B cell (primary cell): Measurements from ENCODE around the gene AOPEP. TPM values are rescaled to one million over a fixed set of nuclear protein-coding genes. Genes with fewer than 3 reads are reported as not detected.

Experiments used
- ATAC-seq: fragments of 200-7000 bp; cut with Tn5 transposase; one replicate; pipeline ENCODE4 v1.10.0; 2021; ENCODE audit warnings: low read depth, mild to moderate bottlenecking, moderate number of reproducible peaks, moderate library complexity
- CTCF ChIA-PET: fragments of 350-600 bp; sonication (Branson Sonifier 250); formaldehyde crosslinking; loops from one replicate; lab custom pipeline; 2021; ENCODE audit warnings: antibody characterized with exemption, inconsistent platforms; lab: Charles Lee
- POLR2A ChIA-PET: fragments of 350-600 bp; sonication (Branson Sonifier 250); formaldehyde crosslinking; loops from one replicate; lab custom pipeline; 2021; ENCODE audit warnings: antibody characterized with exemption; lab: Charles Lee
- DNase-seq: peaks from one replicate; pipeline ENCODE4 v3.0.0; 2013
- H2AFZ ChIP-seq: 2 replicates; pipeline ENCODE4 v1.6.1; 2012; ENCODE audit warnings: mild to moderate bottlenecking, low read depth, low read length; ENCODE audit not compliant: insufficient read depth, poor library complexity, severe bottlenecking
- H3K27ac ChIP-seq, 2 donors: 1 replicate in 1 of 2; 2 replicates in 1 of 2; pipeline ENCODE4 v1.5.1; 2012 to 2013; ENCODE audit warnings: low read length in 2 of 2, mild to moderate bottlenecking in 2 of 2, moderate library complexity in 1 of 2
- H3K27me3 ChIP-seq, 4 experiments: fragments of 200-600 bp in 1 of 4; sonication (generic) in 1 of 4; replicated peaks in 1 of 4; 1 replicate in 2 of 4; 2 replicates in 2 of 4; pipeline versions ENCODE4 v1.6.1 to v1.7.0; 2013 to 2016; ENCODE audit warnings: low read length in 3 of 4, mild to moderate bottlenecking in 2 of 4, mixed read lengths in 1 of 4, moderate library complexity in 1 of 4; ENCODE audit not compliant: insufficient read depth in 4 of 4, control insufficient read depth in 3 of 4; ENCODE audit errors: control extremely low read depth in 1 of 4
- H3K36me3 ChIP-seq, 2 experiments: replicated peaks in 1 of 2; 1 replicate in 1 of 2; 2 replicates in 1 of 2; pipeline versions ENCODE4 v1.6.1 to v1.7.1; 2013; ENCODE audit warnings: low read length in 1 of 2; ENCODE audit not compliant: insufficient read depth in 2 of 2, control insufficient read depth in 1 of 2; ENCODE audit errors: control extremely low read depth in 1 of 2, extremely low read depth in 1 of 2
- H3K4me1 ChIP-seq, 2 donors: fragments of 200-600 bp in 1 of 2; sonication (generic) in 1 of 2; 1 replicate in 1 of 2; 2 replicates in 1 of 2; pipeline versions ENCODE4 v1.5.1 to v1.6.1; 2013 to 2017; ENCODE audit warnings: low read length in 2 of 2; ENCODE audit not compliant: control insufficient read depth in 2 of 2, insufficient read depth in 2 of 2
- H3K4me2 ChIP-seq: replicated peaks from 2 replicates; pipeline ENCODE3; 2012; ENCODE audit warnings: mild to moderate bottlenecking, low read depth, low read length; ENCODE audit not compliant: poor library complexity, severe bottlenecking
- H3K4me3 ChIP-seq, 5 experiments: fragments of 200-600 bp in 1 of 5; sonication (generic) in 1 of 5; 1 replicate in 3 of 5; 2 replicates in 2 of 5; pipeline versions ENCODE4 v1.5.1 to v1.7.0; 2011 to 2016; ENCODE audit warnings: low read length in 4 of 5, mild to moderate bottlenecking in 4 of 5, low read depth in 2 of 5, control low read depth in 1 of 5, moderate library complexity in 1 of 5; ENCODE audit not compliant: insufficient read depth in 1 of 5; ENCODE audit errors: control extremely low read depth in 1 of 5, extremely low read depth in 1 of 5
- H3K79me2 ChIP-seq: fragments of 200-600 bp; sonication (generic); one replicate; pipeline ENCODE4 v1.6.0; 2016; ENCODE audit warnings: low read length; ENCODE audit not compliant: control insufficient read depth, insufficient read depth
- H3K9ac ChIP-seq: fragments of 200-600 bp; sonication (generic); 2 replicates; pipeline ENCODE4 v1.6.1; 2017; ENCODE audit warnings: mild to moderate bottlenecking, low read length, moderate library complexity
- H3K9me3 ChIP-seq, 3 donors: one replicate each; pipeline versions ENCODE4 v1.6.1 to v1.7.1; 2013; ENCODE audit warnings: low read length in 2 of 3; ENCODE audit not compliant: control insufficient read depth in 2 of 3, insufficient read depth in 1 of 3; ENCODE audit errors: control extremely low read depth in 1 of 3
- H4K20me1 ChIP-seq: 2 replicates; pipeline ENCODE4 v1.6.0; 2012; ENCODE audit warnings: mild to moderate bottlenecking, low read length; ENCODE audit not compliant: insufficient read depth, control insufficient read depth, poor library complexity, severe bottlenecking
- H3K27ac Mint-ChIP-seq: one replicate; pipeline ENCODE4 v1.8.0; 2021; ENCODE audit warnings: mixed read lengths
- H3K27me3 Mint-ChIP-seq: one replicate; pipeline ENCODE4 v1.8.0; 2021; ENCODE audit warnings: mixed read lengths
- H3K4me1 Mint-ChIP-seq: one replicate; pipeline ENCODE4 v1.8.0; 2021; ENCODE audit warnings: mixed read lengths
- H3K4me3 Mint-ChIP-seq: one replicate; pipeline ENCODE4 v1.8.0; 2021; ENCODE audit warnings: mixed read lengths
- H3K9me3 Mint-ChIP-seq: one replicate; pipeline ENCODE4 v1.8.0; 2022; ENCODE audit warnings: mixed read lengths; ENCODE audit not compliant: insufficient read depth
- CTCF ChIP-seq: fragments of 200-600 bp; IDR thresholded peaks from one replicate; pipeline ENCODE4 v1.8.0; 2022; ENCODE audit warnings: antibody characterized with exemption, mild to moderate bottlenecking
- EZH2 ChIP-seq: IDR thresholded peaks from 2 replicates; pipeline ENCODE4 v1.6.1; 2012; ENCODE audit warnings: borderline replicate concordance, low read depth, mild to moderate bottlenecking, moderate library complexity, low read length; ENCODE audit not compliant: insufficient read depth, poor library complexity, severe bottlenecking
- WGBS: methylation state at CpG from one replicate; pipeline ENCODE4 v1.1.5; 2013; ENCODE audit warnings: missing lambda C conversion rate; ENCODE audit not compliant: insufficient coverage; 5-methylcytosine and 5-hydroxymethylcytosine counted together
- intact Hi-C: fragments of 100-400 bp; cut with micrococcal nuclease; formaldehyde crosslinking; loops from one replicate; pipeline ENCODE4 v1.10.0; 2022
- polyA plus RNA-seq: library from polyadenylated mRNA; depleted of rRNA; stranded (reverse); fragments of >200 nt; gene quantifications from 2 replicates; pipeline ENCODE4 v1.2.3, GENCODE V29; 2012
- total RNA-seq, 2 donors: library from RNA; stranded (reverse); fragments of 120-200 nt in 1 of 2; gene quantifications; 1 replicate in 1 of 2; 2 replicates in 1 of 2; pipeline versions ENCODE4 v1.2.3 to v1.2.4, GENCODE V29; 2013 to 2022

The AOPEP gene
- total and polyA plus RNA-seq, 2 donors (not counting 1 experiment from before 2014, with no cell fraction given), result 5.1 to 35.8 TPM

GRCh38 chr9:94865582-94866452 lies 139.3 kb downstream of the AOPEP start:
- Mint-ChIP-seq H3K4me1 (peaks cover 24% of the 10 kb centered on the region), H3K9me3 (no peaks in the 10 kb centered on the region), H3K27me3 (no peaks in the 10 kb centered on the region), H3K4me3 (no peak overlapping the region), H3K27ac (no peak overlapping the region)
- H3K36me3 ChIP-seq, result no peaks in the 10 kb centered on the region
- peaks cover 7% of the 10 kb centered on the region for H3K79me2 ChIP-seq
- H4K20me1 ChIP-seq, result no peaks in the 10 kb centered on the region
- 90% methylated on average over 2 of the region's 9 CpGs for WGBS
- no peak for TF ChIP-seq EZH2
- no peak for TF ChIP-seq CTCF
- no peak overlapping the region for H3K4me3 ChIP-seq
- H3K4me1 ChIP-seq, result peaks cover 14 to 16% of the 10 kb centered on the region in 2 donors
- H2AFZ ChIP-seq, result no peak overlapping the region
- no peaks in the 10 kb centered on the region for H3K27me3 ChIP-seq
- no peak overlapping the region for H3K4me2 ChIP-seq
- intact Hi-C loops, result no loop called here
- no peak overlapping the region for H3K27ac ChIP-seq
- no peak overlapping the region for H3K9ac ChIP-seq
- no peak for ATAC-seq
- ChIA-PET POLR2A (no interaction called here), CTCF (interaction anchor here (0.8 to 1.0 kb wide), 2 partner anchors 52 to 224 kb away, joined by 3 to 5 read pairs; no protein-coding TSS in a partner anchor)
- DNase-seq, result no peak
- H3K9me3 ChIP-seq, result no peaks in the 10 kb centered on the region

DNA sequence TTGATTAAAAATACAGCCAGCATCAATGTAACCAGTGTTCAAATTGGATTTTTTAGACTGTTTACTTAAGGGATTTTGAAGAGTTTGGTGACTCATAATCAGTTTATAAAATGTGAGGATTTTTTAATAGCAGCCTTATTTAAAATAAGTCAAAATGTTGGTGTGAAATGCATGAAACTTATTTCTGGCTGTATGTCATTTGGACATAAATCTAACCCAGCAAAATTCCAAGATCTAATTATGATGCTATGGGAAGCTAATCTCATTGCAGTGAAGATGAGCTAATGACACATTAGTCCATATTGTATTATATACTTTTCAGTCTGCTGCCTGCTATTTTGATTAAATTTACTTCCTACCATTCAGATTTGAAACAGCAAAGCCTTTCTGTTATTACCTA lies 140.3 kb downstream of the AOPEP start:
- POLR2A ChIA-PET, result no interaction called here
- Mint-ChIP-seq H3K27ac (no peak overlapping the region), H3K4me1 (peaks cover 21% of the 10 kb centered on the region)

More for the DNA sequence above, 140.3 kb downstream of the AOPEP start:
- no peak overlapping the region for H3K4me3 Mint-ChIP-seq
- H3K9me3 ChIP-seq, result no peaks in the 10 kb centered on the region
- DNase-seq, result no peak
- no peak overlapping the region for H2AFZ ChIP-seq
- no peaks in the 10 kb centered on the region for H3K9me3 Mint-ChIP-seq
- H3K4me3 ChIP-seq, result no peak overlapping the region
- peaks cover 5 to 10% of the 10 kb centered on the region in 2 donors for H3K4me1 ChIP-seq
- no peak overlapping the region for H3K9ac ChIP-seq
- peaks cover 7% of the 10 kb centered on the region for H3K79me2 ChIP-seq
- no peak overlapping the region for H3K4me2 ChIP-seq
- H3K27ac ChIP-seq, result no peak overlapping the region
- H3K27me3 Mint-ChIP-seq, result no peaks in the 10 kb centered on the region
- TF ChIP-seq EZH2 (no peak), CTCF (no peak)
- intact Hi-C loops, result no loop called here
- H4K20me1 ChIP-seq, result no peaks in the 10 kb centered on the region
- CTCF ChIA-PET, result interaction anchor here (1.0 kb wide), 1 partner anchor 51 kb away, joined by 3 read pairs; no protein-coding TSS in a partner anchor
- no peaks in the 10 kb centered on the region for H3K27me3 ChIP-seq
- ATAC-seq, result no peak
- no peaks in the 10 kb centered on the region for H3K36me3 ChIP-seq
